ENCODE measurements around the gene MYBPC1. TPM values are rescaled to one million over a fixed set of nuclear protein-coding genes. Genes with fewer than 3 reads are reported as not detected.

Gene MYBPC1
- total and polyA plus RNA-seq, 2 of the 13 experiments (the other 11 are each of a cell fraction or from before 2014, with no cell fraction given): 0.31 to 0.53 TPM

DNA sequence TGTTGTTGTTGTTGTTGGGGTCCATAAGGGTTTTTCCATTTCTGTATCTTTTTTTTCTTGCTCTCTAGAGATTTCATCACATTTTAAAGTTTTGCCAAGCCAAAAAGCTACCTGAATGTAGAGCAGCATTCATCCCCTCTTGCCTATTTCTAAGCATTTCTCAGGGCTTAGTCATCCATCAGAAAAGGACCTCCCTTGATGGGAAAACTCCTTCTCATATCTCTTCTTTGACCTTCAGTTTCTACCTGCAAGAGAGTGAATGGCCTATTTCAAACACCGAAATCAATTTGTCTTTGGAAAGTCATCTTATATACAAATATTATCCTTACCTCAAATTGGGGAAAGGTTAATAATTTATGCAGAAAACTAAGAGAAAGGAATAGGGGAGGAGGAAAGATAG lies 4.5 kb downstream of the MYBPC1 start (continued):
- TF ChIP-seq, protein P1, sequence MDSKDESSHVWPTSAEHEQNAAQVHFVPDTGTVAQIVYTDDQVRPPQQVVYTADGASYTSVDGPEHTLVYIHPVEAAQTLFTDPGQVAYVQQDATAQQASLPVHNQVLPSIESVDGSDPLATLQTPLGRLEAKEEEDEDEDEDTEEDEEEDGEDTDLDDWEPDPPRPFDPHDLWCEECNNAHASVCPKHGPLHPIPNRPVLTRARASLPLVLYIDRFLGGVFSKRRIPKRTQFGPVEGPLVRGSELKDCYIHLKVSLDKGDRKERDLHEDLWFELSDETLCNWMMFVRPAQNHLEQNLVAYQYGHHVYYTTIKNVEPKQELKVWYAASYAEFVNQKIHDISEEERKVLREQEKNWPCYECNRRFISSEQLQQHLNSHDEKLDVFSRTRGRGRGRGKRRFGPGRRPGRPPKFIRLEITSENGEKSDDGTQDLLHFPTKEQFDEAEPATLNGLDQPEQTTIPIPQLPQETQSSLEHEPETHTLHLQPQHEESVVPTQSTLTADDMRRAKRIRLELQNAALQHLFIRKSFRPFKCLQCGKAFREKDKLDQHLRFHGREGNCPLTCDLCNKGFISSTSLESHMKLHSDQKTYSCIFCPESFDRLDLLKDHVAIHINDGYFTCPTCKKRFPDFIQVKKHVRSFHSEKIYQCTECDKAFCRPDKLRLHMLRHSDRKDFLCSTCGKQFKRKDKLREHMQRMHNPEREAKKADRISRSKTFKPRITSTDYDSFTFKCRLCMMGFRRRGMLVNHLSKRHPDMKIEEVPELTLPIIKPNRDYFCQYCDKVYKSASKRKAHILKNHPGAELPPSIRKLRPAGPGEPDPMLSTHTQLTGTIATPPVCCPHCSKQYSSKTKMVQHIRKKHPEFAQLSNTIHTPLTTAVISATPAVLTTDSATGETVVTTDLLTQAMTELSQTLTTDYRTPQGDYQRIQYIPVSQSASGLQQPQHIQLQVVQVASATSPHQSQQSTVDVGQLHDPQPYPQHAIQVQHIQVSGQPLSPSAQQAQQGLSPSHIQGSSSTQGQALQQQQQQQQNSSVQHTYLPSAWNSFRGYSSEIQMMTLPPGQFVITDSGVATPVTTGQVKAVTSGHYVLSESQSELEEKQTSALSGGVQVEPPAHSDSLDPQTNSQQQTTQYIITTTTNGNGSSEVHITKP (CRISPR knock-in tag; IDR thresholded peaks at IDR 0.05; ENCODE audit: low read depth): no peak
- TF ChIP-seq, protein P2, sequence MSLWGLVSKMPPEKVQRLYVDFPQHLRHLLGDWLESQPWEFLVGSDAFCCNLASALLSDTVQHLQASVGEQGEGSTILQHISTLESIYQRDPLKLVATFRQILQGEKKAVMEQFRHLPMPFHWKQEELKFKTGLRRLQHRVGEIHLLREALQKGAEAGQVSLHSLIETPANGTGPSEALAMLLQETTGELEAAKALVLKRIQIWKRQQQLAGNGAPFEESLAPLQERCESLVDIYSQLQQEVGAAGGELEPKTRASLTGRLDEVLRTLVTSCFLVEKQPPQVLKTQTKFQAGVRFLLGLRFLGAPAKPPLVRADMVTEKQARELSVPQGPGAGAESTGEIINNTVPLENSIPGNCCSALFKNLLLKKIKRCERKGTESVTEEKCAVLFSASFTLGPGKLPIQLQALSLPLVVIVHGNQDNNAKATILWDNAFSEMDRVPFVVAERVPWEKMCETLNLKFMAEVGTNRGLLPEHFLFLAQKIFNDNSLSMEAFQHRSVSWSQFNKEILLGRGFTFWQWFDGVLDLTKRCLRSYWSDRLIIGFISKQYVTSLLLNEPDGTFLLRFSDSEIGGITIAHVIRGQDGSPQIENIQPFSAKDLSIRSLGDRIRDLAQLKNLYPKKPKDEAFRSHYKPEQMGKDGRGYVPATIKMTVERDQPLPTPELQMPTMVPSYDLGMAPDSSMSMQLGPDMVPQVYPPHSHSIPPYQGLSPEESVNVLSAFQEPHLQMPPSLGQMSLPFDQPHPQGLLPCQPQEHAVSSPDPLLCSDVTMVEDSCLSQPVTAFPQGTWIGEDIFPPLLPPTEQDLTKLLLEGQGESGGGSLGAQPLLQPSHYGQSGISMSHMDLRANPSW (CRISPR knock-in tag; IDR thresholded peaks at IDR 0.05; ENCODE audit: borderline replicate concordance): no peak
- TF ChIP-seq TARDBP (CRISPR knock-in tag; IDR thresholded peaks at IDR 0.05) (no peak), TBX2 (CRISPR knock-in tag; IDR thresholded peaks at IDR 0.05; ENCODE audit: borderline replicate concordance) (no peak), SMC3 (IDR thresholded peaks at IDR 0.05; ENCODE audit: low read length) (no peak)
- TF ChIP-seq, protein P3, sequence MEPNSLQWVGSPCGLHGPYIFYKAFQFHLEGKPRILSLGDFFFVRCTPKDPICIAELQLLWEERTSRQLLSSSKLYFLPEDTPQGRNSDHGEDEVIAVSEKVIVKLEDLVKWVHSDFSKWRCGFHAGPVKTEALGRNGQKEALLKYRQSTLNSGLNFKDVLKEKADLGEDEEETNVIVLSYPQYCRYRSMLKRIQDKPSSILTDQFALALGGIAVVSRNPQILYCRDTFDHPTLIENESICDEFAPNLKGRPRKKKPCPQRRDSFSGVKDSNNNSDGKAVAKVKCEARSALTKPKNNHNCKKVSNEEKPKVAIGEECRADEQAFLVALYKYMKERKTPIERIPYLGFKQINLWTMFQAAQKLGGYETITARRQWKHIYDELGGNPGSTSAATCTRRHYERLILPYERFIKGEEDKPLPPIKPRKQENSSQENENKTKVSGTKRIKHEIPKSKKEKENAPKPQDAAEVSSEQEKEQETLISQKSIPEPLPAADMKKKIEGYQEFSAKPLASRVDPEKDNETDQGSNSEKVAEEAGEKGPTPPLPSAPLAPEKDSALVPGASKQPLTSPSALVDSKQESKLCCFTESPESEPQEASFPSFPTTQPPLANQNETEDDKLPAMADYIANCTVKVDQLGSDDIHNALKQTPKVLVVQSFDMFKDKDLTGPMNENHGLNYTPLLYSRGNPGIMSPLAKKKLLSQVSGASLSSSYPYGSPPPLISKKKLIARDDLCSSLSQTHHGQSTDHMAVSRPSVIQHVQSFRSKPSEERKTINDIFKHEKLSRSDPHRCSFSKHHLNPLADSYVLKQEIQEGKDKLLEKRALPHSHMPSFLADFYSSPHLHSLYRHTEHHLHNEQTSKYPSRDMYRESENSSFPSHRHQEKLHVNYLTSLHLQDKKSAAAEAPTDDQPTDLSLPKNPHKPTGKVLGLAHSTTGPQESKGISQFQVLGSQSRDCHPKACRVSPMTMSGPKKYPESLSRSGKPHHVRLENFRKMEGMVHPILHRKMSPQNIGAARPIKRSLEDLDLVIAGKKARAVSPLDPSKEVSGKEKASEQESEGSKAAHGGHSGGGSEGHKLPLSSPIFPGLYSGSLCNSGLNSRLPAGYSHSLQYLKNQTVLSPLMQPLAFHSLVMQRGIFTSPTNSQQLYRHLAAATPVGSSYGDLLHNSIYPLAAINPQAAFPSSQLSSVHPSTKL (CRISPR knock-in tag; IDR thresholded peaks at IDR 0.05): peak; percentile 79
- TF ChIP-seq, protein P4, sequence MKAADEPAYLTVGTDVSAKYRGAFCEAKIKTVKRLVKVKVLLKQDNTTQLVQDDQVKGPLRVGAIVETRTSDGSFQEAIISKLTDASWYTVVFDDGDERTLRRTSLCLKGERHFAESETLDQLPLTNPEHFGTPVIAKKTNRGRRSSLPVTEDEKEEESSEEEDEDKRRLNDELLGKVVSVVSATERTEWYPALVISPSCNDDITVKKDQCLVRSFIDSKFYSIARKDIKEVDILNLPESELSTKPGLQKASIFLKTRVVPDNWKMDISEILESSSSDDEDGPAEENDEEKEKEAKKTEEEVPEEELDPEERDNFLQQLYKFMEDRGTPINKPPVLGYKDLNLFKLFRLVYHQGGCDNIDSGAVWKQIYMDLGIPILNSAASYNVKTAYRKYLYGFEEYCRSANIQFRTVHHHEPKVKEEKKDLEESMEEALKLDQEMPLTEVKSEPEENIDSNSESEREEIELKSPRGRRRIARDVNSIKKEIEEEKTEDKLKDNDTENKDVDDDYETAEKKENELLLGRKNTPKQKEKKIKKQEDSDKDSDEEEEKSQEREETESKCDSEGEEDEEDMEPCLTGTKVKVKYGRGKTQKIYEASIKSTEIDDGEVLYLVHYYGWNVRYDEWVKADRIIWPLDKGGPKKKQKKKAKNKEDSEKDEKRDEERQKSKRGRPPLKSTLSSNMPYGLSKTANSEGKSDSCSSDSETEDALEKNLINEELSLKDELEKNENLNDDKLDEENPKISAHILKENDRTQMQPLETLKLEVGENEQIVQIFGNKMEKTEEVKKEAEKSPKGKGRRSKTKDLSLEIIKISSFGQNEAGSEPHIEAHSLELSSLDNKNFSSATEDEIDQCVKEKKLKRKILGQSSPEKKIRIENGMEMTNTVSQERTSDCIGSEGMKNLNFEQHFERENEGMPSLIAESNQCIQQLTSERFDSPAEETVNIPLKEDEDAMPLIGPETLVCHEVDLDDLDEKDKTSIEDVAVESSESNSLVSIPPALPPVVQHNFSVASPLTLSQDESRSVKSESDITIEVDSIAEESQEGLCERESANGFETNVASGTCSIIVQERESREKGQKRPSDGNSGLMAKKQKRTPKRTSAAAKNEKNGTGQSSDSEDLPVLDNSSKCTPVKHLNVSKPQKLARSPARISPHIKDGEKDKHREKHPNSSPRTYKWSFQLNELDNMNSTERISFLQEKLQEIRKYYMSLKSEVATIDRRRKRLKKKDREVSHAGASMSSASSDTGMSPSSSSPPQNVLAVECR (CRISPR knock-in tag; IDR thresholded peaks at IDR 0.05; ENCODE audit: borderline replicate concordance): no peak
